Glomerular endothelial cell (primary cell): ENCODE data around the gene SIGLEC12. TPM values are rescaled to one million over a fixed set of nuclear protein-coding genes. Genes with fewer than 3 reads are reported as not detected.
"Not testable (repeated sequence)": the region's sequence is repeated elsewhere in the genome, so short reads cannot be mapped to it uniquely, and the experiment has no call there.

ENCODE experiments used
- DNase-seq: peaks from one replicate; pipeline ENCODE4 v3.0.0-alpha.2; 2011; ENCODE audit warnings: low read depth, low spot score; ENCODE audit errors: extremely low read depth
- total RNA-seq: library from RNA; depleted of rRNA; stranded (reverse); fragments of >200 nt; gene quantifications from 2 replicates; pipeline ENCODE4 v1.2.3, GENCODE V29; 2015

The SIGLEC12 gene
- total RNA-seq, 1 donor from 2014 or later, result not detected

DNA sequence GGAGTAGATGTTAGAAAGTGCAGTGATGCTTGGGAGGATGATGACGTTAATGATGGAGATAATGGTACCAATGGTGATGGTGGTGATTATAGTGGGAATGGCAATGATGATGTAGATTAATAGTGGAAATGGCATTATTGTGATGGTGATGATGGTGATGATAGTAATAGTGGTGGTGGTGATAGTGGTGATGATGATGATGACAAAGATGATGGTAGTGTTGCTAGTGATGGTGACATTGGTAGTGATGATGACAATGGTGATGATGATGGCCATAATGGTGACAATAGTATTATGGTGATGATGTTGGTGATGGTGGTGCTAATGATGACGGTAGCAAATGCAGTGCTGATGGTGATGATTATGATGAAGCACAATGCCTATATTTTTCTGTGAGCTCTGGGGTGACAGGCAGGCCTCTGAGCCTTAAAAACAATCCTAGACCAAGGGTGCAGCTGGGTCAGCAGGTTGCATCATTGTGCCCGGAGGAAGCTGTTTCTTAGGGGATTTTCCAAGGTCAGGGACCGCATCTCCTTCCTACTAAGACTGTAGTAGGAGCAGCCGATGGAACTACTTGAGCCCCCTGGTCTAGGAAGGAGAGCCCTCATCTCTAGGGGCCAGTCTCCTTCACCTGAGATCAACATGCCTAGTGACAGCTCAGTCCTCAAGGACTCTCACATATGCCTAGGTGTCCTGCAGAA is 15.5 kb downstream of the SIGLEC12 start:
- no peak for DNase-seq

DNA sequence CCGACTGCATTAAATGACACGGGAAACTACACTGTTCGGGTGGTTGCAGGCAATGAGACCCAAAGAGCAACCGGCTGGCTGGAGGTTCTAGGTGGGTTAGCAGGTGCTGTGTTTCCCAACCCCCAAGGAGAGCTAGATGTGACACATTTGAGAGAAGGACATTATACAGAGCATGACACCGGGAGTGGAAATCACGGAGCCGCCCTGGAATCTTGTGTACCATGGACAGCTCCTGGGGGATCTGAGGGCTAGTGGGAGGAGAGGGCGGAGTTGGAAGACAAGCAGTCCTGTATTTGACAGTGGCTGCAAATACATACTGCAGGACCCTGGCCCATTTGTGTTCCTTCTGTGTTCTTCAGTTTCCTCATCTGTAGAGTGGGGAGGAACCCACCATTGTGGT is 21.0 kb downstream of the SIGLEC12 start:
- no peak for DNase-seq

DNA sequence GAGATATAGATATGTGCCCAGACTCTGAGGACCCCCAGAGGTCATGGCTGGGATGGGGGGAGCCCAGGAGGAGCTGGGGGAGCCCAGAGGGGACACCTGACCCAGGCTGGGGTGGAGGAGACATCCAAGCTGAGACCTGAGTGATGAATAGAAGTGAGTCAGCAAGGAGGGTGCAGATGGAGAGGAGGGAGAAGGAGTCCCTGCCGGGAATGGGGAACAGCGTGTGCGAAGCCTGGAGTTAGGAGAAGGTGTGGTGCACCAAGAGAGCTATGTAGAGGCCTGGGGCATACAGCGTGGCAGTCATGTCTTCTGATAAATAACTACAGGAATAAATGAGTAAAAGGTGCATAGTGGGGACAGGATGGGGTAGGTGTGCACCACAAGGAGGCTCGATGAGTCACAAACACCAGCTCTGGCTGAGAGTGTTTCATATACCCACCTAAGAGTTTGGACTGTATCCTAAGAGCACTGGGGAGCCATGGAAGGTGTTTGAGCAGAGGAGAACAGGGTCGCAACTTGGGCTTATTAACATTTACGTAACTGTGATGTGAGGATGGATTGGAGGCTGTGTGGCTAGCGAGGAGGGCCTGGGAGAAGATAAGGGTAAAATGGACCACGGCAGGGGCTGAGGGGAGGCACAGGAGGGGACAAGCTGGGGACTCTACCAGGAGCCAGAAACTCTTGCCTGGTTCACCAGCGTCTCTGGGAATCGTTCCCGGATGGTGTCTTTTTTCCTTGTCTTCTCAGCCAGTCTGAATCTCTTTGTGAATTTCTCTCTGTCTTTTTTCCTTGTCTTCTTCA is 21.9 kb downstream of the SIGLEC12 start:
- DNase-seq, result no peak

DNA sequence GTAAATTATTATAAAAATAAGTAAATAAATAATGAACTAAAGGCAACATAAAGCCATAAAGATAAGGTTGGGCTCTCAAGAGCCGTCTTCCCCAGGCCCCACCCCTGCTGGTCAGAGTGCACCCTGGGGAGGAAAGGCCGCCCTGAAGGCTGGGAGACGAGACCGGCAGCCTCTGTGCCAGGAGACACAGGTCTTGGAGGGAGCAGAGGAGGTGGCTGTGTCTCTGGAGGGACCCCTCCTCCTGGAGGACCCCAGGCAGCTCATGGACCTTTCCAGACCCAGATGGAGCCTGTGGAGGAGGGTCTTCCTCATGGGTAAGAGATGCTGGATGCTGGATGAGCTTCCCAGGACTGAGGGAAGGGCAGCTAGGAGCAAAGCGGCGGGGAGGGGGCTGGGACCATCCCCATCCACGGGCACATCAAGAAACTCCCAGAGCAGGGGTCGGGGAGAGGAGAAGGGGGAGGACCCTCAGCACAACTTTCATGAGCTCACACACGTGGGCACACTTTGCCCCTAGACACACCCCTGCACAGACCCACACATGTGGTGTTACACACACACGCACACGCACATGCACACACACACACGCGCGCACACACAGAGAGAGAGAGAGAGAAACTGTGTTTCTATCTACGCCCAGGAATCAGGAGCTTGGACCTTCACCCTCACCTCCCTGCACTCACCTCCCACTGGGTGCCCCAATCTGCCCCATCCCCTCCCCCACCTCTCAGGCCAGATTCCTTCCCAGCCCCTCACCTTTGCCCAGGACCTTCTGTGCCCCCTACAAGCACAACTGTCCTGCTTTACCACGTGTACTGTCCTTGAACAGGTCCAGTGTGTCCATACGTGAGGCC is 23.0 kb downstream of the SIGLEC12 start, which contains the start of gene CEACAM18:
TSS of gene CEACAM18 (plus strand) at position 159 of the 854 bp plus-strand sequence.
- DNase-seq, result no peak

DNA sequence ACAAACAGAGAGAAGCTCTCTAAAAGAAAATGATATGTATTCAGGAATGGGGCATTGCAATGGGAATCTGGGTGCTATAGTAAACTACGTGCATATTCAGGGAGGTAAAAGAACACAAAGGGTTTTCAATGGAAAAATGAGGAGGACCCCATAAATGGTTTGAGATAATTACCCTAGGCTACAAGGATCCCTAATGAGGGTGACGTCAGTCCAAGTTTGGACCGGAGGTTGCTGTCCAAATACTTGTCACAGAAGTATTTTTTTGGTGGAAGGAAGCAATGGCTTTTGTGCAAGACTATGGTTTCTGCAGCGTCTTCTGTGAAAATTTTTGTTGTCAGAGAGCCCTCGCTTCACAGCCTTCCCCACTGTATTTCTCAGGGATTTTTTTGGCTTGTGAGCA is 24.3 kb downstream of the SIGLEC12 start:
- DNase-seq, result no peak

DNA sequence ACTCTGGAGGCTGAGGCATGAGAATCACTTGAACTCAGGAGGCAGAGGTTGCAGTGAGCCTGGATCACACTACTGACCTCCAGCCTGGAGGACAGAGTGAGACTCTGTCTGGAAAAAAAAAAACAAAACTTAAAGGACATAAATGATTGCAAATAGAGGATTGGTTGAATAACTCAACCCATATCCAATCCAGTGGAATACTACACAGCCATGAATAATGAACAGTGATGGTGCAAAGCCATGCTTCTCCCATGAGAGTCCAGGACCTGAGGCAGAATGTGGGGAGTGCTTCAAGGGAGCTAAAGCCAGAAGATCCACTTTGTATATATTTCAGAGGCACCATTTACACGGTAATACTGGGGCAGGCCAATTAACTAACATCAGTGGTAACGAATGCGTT is 25.4 kb downstream of the SIGLEC12 start:
- DNase-seq, result no peak

DNA sequence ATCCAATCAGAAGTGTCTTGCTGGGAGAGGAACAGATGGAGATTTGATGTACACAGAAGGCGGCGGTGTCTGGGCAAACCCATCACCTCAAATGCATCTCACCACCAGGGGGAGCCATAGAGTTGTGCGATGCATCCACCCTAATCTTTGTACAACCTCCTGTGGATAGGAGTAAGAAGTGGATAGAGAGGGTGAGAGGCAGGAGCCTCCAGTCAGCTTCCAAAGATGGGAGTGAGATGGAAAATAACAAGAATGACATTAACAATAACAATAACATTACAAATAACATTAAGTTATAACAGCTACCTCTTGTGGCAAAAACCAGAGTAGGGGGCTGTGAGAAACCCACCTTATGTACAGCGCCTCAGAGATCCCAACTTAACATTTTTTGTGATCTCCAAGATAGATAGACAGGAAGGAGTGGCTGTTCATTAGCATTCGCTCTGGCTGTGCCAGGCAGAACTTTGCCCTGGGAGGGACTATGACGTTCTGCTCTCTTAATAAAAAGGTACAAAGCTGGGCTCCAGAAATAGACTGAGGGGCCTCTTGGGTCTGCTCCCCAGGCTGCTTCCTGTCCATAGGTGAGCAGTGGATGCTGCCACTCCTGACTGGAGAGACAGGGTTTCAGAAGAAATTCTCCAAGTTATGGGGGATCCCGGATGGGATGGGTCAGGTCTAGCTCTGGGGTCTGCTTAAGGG is 28.4 kb downstream of the SIGLEC12 start:
- DNase-seq, result peak; percentile 27

DNA sequence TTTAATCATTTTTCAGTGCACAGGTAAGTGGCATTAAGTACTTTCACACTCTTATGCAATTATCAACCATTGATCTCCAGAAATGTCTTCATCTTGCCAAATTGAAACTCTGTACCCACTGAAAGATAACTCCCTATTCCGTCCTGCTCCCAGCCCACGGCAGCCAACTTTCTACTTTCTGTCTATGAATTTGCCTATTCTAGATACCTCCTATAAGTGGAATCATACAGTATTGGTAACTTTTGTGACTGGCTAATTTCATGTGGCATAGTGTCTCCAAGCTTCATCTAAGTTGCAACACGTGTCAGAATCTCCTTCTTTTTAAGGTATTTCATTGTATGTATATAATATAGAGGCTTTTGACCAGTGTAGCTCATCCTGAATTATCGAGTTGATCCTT is 29.0 kb downstream of the SIGLEC12 start:
- no peak for DNase-seq

DNA sequence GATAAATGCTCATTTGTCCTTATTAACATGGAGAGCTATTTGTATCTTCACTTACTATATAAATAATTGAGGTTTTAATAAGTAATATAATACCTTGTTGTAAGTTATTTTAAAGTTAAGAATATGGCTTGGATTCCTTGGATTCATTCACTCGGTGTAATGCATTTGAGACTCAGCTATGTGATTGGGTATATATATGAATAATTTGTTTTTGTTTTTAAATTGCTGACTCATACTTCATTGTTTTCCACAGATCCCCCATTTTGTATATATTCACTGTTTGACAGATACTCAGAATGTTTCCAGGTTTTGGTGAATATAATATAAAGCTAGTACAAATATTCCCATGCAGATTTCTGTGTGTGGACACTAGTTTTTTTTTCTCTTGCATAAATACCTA is 30.1 kb downstream of the SIGLEC12 start:
- no peak for DNase-seq

DNA sequence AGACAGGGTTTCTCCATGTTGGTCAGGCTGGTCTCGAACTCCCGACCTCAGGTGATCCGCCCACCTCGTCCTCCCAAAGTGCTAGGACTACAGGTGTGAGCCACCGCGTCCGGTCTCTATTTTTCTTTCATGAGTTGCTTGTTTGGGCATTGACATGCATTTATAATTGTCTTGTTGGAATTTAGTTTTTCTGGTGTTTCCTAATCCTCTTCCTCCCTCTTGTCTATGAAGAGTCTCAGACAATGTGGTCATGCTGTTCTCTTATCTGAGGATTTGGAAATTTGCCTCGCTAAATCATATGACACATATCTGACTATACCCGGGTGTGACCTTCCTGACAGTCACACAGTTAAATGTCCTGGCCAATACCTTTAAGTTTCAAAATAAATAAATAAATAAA is 30.6 kb downstream of the SIGLEC12 start:
- no peak for DNase-seq

DNA sequence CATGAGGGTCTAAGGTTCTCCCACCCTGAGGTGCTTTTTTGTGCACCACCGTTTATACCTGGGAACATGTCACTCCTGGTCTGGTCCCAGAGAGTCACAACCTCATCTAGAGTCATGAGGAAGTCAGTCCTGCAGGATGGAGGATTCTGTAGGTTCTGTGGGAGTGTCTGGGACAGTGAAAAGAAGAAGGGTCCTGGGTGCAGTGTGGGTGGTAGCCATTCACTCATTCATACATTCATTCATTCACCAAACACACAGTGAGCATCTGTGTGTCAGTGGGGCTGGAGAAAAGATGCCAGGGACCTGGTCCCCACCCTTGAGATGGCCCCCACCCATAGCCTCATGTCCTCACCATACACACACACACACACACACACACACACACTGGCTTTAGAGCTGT is 32.0 kb downstream of the SIGLEC12 start:
- no peak for DNase-seq

DNA sequence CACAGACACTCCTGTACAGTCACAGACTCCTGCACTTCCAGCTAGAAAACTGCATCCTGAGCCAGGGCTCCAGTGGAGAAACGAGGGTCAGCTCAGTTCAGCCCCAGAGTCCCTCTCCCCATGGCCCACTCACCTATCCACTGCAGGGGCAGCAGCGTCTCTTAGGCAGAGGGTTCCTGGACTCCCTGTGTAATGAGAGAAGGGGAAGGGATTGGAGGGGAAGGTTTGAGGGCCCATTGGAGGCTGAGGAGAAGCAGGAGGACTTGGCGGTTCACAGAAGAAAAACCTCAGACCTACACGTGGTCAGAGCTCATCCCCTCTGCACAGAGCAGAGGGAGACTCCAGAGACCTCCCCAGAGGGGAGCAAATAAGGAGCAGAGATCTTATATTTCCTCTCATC is 32.4 kb downstream of the SIGLEC12 start:
- DNase-seq, result no peak

DNA sequence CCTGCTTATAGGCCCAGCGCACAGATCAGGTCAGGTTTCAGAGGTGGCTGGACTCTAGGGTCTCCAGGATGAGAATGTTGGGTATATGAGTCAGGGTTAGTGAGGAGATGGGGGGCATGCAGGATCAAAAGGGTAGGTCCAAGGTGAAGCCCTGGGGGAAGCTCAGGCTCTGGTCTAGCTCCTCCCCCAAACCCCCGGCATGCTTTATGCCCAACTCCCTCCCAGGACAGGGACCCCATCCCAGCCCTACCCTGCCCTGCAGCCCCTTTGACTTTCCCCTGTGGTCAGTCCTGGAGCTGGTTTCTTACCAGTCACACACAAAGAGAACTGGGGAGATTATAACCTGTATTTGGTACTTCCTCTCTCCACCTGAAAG is 33.1 kb downstream of the SIGLEC12 start:
- DNase-seq, result no peak

DNA sequence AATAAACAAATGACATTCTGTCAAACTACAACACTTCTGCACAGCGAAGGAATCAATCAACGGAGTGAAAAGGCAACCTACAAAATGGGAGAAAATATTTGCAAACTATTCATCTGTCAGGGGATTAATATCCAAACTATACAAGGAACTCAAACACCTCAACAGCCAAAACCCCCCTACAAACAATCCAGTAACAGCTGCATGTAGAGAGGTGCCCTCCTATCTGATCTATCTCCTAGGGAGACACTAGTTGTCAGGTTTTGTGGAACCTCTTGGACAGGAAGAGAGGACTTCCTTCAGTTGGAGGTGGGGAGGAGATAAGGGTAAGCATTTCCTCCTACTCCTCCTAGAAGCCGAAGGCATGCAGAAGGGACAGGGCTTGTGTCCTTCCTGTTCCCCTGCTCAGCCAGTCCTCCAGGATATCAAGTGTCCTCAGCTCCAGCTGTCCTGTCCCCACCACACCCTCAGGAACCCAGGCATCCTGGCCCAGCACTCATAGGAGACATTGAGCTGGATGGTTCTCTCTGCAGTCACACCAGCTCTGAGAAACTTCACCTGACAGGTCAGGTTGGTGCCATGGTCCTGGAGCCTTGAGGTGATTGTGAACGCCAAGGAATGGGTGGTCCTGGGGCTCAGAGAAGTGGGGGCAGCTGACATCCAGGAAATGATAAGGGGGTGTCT is 33.6 kb downstream of the SIGLEC12 start:
- DNase-seq, result no peak

DNA sequence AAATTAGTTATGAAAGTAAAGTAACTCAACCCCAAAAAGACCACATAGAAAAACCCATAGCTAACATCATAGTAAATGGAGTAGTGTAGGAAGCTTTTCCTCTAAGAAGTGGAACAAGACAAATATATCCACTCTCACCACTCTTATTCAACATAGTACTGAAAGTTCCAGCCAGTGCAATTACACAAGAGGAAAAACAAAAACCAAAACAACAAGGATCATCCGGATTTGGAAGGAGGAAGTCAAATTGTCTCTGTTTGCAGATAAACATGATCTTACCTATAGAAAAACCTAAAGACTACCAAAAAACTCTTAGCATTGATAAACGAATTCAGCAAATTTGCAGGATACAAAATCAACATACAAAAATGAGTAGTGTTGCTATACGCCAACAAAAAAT is 34.9 kb downstream of the SIGLEC12 start:
- no peak for DNase-seq

DNA sequence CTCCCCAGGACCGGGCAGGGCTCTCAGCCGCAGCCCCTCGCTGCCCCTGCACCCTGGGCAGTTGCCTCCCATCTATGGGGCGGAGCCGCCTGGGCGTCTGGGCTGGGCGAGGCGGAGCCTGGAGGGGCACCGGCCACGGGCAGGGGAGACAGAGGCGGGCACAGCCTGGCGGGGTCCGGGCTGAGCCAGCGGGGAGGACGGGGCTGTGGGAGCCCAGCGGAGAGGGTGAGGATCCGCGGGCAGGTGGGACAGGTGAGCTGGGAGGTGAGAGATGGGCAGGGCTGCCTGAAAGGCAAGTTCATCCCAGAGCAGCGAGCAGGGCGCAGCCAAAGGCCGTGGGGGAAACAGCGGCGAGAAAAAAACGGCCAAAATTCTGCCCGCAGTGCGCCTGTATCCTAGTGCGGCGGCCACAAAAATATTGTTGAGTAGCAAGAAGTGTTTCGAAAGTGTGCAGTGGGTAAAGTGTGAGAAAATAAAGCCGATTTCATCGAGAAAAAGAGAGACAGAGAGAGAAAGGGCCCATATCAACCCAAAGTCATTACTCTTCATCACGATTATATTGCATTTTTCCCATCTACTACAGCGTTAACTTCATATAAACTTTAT is 37.5 kb downstream of the SIGLEC12 start:
- not testable (repeated sequence) for DNase-seq

DNA sequence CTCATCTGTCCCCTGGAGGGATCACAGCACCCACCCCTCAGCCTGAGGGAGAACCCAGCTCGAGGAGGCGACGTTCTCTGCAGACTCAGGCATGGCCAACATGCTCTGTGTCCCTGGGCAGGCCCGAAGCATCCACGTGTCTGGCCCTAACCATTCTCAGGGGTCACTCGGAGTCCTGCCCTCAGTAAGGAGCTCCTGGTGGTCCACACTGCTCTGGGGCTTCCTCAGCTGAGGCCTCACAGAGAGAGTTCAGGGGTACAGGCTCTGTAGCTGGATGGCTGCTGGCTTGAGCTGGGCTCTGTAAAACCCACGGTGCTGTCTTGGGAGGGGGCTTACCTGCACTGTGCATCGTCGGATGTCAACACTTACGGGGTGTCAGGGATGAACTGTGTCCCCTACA is 38.9 kb downstream of the SIGLEC12 start:
- DNase-seq, result no peak

DNA sequence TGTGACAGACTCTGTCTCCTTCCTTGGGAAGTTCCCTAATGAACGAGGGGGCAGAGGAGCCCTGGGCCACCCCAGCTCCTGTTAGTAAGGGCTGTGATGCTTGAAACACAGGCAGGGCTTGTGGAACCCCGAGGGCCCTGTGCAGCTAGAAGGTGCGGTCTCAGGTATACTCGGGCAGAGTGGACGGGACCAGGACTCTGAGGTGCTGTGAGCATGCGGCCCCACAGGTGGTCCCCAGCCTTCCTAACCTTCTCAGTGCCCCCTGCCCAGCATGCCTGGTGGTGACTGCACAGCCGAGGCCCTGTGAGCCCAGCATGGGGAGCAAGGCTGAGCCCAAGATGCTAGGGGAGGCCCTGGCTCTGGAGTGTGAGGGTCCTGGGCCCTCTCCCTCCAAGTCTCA is 39.3 kb downstream of the SIGLEC12 start:
- DNase-seq, result no peak

DNA sequence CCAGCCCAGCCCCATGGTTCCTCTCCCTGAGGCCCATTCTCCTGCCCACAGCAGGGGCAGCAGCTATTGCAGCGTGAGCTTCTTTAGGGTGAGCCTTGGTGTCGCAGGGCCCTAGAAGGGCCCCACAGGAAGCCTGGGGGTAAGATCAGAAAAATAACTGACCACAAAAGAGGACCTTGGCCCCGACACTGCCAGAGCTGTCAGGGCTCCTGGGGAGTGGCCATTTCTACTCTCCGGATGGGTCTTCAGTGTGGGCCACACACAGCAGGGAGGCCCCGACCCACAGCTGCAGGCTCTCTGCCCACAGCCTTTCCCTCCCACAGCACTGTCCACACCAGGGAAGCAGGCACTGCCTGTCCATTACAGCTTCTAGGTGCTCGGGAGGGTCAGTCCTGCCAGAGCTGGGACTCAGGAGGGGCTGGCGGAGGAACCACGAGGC is 39.9 kb downstream of the SIGLEC12 start:
- DNase-seq, result no peak
